HFF-Myc (cell line): ENCODE results near the gene FAM117B.

Source experiments
- DNase-seq: peaks from one replicate; pipeline ENCODE4 v3.0.0-alpha.2; 2011; ENCODE audit warnings: low read depth; ENCODE audit errors: extremely low read depth
- H3K4me3 ChIP-seq: replicated peaks from 2 replicates; pipeline ENCODE4 v1.5.1; 2011; ENCODE audit warnings: low read depth, mild to moderate bottlenecking, control low read depth, low read length
- CTCF ChIP-seq: IDR thresholded peaks from 2 replicates; pipeline ENCODE4 v1.5.1; 2012; ENCODE audit warnings: mild to moderate bottlenecking, low read depth, low read length, control low read depth; ENCODE audit errors: missing control alignments

The FAM117B gene

GRCh38 chr2:202720226-202720625 is 85.5 kb downstream of the FAM117B start:
- no peak for DNase-seq
- no peak for TF ChIP-seq CTCF
- no peak overlapping the region for H3K4me3 ChIP-seq

GRCh38 chr2:202721621-202722020 is 86.9 kb downstream of the FAM117B start:
- H3K4me3 ChIP-seq: no peak overlapping the region
- no peak for TF ChIP-seq CTCF
- DNase-seq: no peak

- no peak for DNase-seq
- no peak for TF ChIP-seq CTCF
- H3K4me3 ChIP-seq: no peak overlapping the region
Observed at GRCh38 chr2:202723746-202724145, 89.0 kb downstream of the FAM117B start.

GRCh38 chr2:202726070-202726469 is 91.3 kb downstream of the FAM117B start:
- no peak overlapping the region for H3K4me3 ChIP-seq
- no peak for TF ChIP-seq CTCF
- no peak for DNase-seq

- no peak for DNase-seq
- TF ChIP-seq CTCF: no peak
- no peak overlapping the region for H3K4me3 ChIP-seq
Observed at GRCh38 chr2:202736826-202737225, 102.1 kb downstream of the FAM117B start.

GRCh38 chr2:202743613-202744012 is 108.8 kb downstream of the FAM117B start:
- DNase-seq: no peak
- no peak for TF ChIP-seq CTCF
- no peak overlapping the region for H3K4me3 ChIP-seq

GRCh38 chr2:202749477-202749876 is 114.7 kb downstream of the FAM117B start:
- no peak for TF ChIP-seq CTCF
- no peak overlapping the region for H3K4me3 ChIP-seq
- DNase-seq: no peak
